IPS DF 19.7 (cell line): ENCODE results near the gene GPR32.
"Not testable (repeated sequence)": the region's sequence is repeated elsewhere in the genome, so short reads cannot be mapped to it uniquely, and the experiment has no call there.

Experiments
- DNase-seq: peaks from one replicate; pipeline ENCODE4 v3.0.0-alpha.2; 2013; ENCODE audit warnings: low read depth, low spot score

The GPR32 gene, protein sequence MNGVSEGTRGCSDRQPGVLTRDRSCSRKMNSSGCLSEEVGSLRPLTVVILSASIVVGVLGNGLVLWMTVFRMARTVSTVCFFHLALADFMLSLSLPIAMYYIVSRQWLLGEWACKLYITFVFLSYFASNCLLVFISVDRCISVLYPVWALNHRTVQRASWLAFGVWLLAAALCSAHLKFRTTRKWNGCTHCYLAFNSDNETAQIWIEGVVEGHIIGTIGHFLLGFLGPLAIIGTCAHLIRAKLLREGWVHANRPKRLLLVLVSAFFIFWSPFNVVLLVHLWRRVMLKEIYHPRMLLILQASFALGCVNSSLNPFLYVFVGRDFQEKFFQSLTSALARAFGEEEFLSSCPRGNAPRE

DNA sequence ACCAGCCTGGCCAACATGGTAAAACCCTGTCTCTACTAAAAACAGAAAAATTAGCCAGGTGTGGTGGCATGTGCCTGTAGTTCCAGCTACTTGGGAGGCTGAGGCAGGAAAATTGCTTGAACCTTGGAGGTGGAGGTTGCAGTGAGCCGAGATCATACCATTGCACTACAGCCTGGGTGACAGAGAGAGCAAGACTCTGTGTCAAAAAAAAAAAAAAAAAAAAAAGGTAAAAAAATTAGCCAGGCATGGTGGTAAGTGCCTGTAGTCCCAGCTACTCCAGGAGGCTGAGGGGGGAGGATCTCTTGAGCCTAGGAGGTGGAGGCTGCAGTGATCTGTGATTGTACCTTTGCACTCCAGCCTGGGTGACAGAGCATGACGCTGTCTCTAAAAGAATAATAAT lies at the start of gene GPR32:
Gene GPR32 (plus strand): TSS at position 301 of the 400 bp plus-strand sequence. CDS start 137 bp downstream, outside the sequence.
- DNase-seq = not testable (repeated sequence)

DNA sequence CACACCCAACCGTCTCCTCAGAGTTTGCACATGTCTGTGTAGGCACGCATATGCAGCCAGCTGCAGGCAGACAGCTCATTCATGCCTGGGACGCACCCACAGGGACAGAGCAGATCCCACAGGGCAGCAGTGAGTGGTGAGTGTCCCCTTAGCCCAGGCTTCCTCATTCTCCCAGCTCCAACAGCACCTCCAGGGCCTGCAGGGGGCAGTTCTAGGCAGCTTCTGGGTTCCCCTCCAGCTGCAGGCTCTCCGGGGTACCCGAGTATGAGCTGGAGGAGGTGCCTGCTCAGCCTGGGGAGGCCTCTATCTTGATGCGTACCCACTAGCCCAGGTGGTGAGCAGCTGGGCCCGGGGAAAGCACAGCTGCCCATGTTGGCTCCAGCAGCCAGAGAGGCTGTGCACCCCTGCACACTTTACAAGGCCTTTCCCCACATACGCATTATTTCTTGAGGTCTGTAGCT lies 49.3 kb upstream of the GPR32 start:
- no peak for DNase-seq

GRCh38 chr19:50721441-50722137 lies 48.7 kb upstream of the GPR32 start:
- DNase-seq = no peak

DNA sequence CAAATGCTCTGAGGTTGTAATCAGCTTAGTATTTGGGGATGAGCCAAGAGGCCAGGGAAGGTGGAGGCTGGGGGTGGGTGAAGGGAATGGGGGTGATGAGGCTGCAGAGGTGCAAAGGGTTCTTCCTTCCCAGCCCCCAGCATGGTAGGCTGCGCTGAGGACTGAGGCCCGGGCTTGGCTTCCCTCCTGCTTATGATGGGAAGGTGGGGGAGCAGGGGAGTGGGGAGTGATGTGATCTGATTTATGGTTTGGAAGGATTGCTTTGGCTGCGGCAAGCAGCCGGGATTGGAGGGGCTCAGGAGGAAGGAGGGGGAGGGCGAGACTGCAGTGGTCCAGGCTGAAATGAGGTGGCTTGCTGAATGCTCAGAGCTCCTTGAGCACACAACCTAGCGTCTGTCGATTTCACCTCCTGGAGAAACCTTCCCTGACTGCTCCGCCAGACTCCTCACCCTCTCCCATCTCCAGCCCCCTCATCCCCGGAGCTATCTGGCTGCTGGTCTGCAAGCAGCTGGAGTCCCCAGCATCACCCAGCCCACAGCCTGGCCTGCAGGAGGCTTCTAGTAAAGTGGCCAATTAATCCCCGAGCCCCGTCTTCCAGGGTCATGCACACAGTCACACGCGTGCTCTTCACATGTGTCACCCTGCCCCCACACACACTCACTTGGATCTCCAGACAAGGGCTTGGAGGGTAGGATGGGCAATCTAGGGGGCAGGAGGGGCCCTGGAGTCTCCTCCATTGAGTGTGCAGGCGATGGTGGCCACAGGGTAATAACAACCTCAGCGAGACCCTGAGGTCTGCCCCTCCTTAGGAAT lies 47.9 kb upstream of the GPR32 start:
- DNase-seq = no peak

- DNase-seq = no peak
Observed at GRCh38 chr19:50723069-50723468, 47.2 kb upstream of the GPR32 start, which contains the start of gene CLEC11A. Gene CLEC11A (plus strand): TSS chr19:50723364. CDS start chr19:50723526, 162 bp downstream.

GRCh38 chr19:50723735-50724521 lies 46.3 kb upstream of the GPR32 start:
- DNase-seq = no peak

GRCh38 chr19:50724522-50725217 lies 45.6 kb upstream of the GPR32 start:
- peak; percentile 84 for DNase-seq

DNA sequence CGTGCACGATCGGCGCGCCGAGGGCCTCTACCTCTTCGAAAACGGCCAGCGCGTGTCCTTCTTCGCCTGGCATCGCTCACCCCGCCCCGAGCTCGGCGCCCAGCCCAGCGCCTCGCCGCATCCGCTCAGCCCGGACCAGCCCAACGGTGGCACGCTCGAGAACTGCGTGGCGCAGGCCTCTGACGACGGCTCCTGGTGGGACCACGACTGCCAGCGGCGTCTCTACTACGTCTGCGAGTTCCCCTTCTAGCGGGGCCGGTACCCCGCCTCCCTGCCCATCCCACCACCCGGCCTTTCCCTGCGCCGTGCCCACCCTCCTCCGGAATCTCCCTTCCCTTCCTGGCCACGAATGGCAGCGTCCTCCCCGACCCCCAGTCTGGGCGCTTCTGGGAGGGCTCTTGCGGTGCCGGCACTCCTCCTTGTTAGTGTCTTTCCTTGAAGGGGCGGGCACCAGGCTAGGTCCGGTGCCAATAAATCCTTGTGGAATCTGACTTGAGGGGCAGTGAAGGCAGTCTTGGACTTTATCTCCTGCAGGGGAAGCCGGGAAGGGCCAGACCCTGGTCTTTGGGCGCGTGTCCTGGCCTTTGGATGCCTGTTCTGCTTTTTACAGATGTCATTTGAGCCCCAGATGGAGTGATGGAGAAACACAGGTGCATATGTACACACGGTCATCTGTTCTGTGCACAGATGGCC lies 44.9 kb upstream of the GPR32 start:
- no peak for DNase-seq

DNA sequence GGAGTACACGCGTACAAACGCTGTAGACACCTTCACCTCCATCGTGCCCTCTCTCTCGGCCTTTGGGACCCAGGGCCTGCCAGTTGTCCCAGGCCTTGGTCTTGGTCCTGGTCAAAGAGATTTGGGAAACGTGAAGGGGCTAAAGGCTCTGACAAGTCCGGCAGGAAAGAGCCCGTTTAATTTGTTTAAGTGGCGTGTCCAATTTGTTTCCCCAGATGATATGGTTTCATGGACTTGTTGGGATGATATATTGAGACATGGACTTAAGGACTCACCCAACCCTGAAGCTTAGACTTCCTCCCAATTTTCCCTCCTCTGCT lies 44.4 kb upstream of the GPR32 start:
- DNase-seq = no peak

DNA sequence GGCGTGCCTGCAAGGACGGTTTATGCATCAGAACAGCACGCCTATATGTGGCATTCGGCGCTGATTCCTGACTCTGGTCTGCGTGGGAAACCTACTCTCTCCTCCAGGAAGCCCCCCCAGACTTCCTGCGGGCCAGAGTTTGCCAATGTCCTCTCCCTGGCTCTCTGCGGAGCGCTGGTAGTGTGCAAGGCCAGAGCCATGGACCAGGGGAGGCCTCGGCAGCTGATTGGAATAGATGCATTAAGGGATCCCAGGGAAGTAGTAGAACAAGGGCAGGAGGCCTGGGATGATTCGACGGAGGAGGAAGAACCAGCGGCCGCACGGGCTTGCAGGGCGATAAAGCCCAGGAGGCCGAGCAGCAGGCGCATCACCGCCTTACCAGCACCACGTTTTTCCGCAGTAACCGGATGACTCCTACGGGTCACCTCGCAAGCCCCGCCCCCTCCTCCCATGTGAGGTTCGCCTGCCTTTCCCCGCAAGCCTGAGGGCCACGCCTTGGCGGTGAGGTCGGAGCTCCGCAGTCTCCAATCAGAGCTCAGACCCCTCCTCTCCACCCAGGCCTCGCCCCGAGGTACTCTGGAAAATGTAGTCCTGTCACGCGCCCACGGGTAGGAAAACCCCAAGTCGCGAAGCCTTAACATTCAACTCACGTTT lies 42.1 kb upstream of the GPR32 start:
- DNase-seq = peak; percentile 93

GRCh38 chr19:50729894-50730293 lies 40.4 kb upstream of the GPR32 start:
- DNase-seq = no peak

- DNase-seq = no peak
Observed at GRCh38 chr19:50735869-50736268, 34.4 kb upstream of the GPR32 start.

GRCh38 chr19:50736338-50736737 lies 33.9 kb upstream of the GPR32 start:
- DNase-seq = no peak

GRCh38 chr19:50739132-50739913 lies 30.9 kb upstream of the GPR32 start:
- DNase-seq = no peak

DNA sequence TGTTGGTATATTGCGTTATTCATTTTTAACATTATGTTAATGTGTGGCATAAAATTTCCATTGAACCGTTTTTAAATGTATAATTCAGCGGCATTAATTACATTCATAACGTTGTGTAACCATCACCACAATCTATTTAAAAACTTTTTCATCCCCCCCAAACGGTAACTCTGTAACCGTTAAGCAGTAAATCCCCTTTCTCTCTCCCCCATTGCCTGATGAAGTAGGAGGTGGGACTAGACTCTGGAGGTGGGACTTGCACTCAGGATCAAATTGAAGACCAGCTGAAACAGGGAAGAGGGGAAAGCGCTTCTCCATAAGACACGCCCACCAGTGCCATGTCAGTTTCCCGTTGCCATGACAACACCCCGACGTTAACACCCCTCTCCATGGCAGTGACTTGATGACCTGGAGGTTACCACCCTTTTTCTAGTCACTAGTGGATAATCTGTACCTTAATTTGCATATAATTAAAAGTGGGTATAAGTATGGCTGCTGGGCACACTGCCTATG lies 30.3 kb upstream of the GPR32 start:
- no peak for DNase-seq

GRCh38 chr19:50741179-50741933 lies 28.9 kb upstream of the GPR32 start:
- no peak for DNase-seq

DNA sequence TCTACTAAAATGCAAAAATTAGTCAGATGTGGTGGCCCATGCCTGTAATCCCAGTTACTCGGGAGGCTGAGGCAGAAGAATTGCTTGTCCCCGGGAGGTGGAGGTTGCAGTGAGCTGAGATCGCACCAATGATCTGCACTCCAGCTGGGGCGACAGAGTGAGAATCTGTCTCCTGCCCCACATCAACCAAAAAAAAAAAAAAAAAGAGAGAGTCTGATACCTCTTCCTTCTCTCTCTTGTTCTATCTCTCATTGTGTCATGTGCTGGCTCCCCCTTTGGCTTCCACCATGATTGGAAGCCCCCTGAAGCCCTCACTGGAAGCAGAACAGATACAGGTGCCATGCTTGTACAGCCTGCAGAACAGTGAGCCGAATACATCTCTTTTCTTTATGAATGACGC lies 26.7 kb upstream of the GPR32 start:
- no peak for DNase-seq

DNA sequence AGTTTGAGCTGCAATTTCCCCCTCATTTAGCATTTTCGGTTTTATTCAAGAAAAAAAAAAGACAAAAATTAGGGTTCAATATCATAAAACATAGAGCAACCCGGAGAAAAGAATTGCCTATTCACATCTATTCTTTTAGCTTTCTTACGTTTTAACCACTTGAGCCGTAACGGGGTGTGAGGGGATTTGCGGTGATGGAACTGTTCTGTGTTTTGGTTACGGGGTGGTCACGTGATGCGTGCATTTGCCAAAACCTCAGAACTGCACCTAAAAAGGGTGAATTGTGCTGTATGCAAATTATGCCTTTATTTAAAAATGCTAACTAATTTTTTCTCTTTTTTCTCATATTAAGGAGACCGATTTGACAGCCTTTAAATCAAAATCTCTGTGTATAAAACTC lies 25.0 kb upstream of the GPR32 start:
- no peak for DNase-seq
